SK-N-SH treated with all-trans-retinoic acid at 6 μM for 48 hours (cell line): ENCODE measurements around the gene SYNJ1.

Experiments used
- CREB5 ChIP-seq: fragments of 250-450 bp; sonication (Bioruptor Pico); IDR thresholded peaks from 2 replicates; pipeline ENCODE4 v1.5.1; 2020; ENCODE audit warnings: low read depth, mild to moderate bottlenecking, moderate library complexity
- CSDC2 ChIP-seq: fragments of 250-450 bp; sonication (Bioruptor Pico); IDR thresholded peaks from 2 replicates; pipeline ENCODE4 v1.5.0; 2020; ENCODE audit warnings: mild to moderate bottlenecking, moderate library complexity
- ISL1 ChIP-seq: fragments of 250-450 bp; sonication (Bioruptor Pico); IDR thresholded peaks from 2 replicates; pipeline ENCODE4 v2.1.2; 2022; ENCODE audit warnings: mild to moderate bottlenecking, moderate library complexity
- ZC3H10 ChIP-seq: fragments of 250-450 bp; sonication (Bioruptor Pico); IDR thresholded peaks from 2 replicates; pipeline ENCODE4 v1.5.1; 2021; ENCODE audit warnings: mild to moderate bottlenecking, moderate library complexity
- ZFP30 ChIP-seq: fragments of 450-650 bp; formaldehyde crosslinking; IDR thresholded peaks from 2 replicates; pipeline ENCODE4 v1.5.0; 2022; ENCODE audit warnings: mild to moderate bottlenecking, moderate library complexity

- TF ChIP-seq ISL1 (CRISPR knock-in tag) (peak; percentile 51; the same call in 1 of the 2 replicates), CREB5 (CRISPR knock-in tag) (no peak), CSDC2 (CRISPR knock-in tag) (no peak), ZC3H10 (no peak), ZFP30 (CRISPR knock-in tag) (no peak)
Observed at GRCh38 chr21:32682696-32683474, 44.9 kb downstream of the SYNJ1 start.
